ENCODE results near the gene A4GALT.
"Not testable (repeated sequence)": the region's sequence is repeated elsewhere in the genome, so short reads cannot be mapped to it uniquely, and the experiment has no call there.

Gene A4GALT

GRCh38 chr22:42740320-42740719 is 19.6 kb upstream of the A4GALT start:
- not testable (repeated sequence) for DNase-seq

- DNase-seq, result no peak
Observed at GRCh38 chr22:42734406-42734805, 13.7 kb upstream of the A4GALT start.

DNA sequence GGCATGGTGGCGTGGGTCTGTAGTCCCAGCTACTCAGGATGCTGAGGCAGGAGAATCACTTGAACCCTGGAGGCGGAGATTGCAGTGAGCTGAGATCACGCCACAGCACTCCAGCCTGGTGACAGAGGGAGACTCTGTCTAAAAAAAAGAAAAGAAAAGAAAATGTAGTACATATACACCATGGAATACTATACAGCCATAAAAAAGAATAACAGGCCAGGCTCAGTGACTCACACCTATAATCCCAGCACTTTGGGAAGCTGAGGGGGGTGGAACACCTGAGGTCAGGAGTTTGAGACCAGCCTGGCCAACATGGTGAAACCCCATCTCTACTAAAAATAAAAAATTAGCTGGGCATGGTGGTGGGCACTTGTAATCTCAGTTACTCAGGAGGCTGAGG is 12.7 kb upstream of the A4GALT start:
- DNase-seq, result not testable (repeated sequence)

DNA sequence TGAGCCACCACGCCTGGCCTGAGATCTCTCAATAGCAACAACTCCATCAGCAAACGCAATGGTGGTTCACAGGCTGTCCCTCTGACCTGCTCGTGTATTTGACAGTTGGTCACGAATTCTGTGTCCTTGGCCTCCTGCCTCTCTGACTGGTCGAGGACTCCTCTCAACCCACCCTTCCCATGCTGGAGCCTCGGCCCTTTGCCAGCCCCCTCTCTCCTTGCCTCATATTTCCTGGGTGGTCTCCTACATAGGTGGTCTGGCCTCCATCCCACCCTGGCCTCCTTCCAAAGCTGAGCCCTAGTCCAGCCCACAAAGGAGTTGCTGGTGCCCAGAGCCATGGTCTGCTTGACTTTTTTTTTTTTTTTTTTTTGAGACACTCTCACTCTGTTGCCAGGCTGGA is 11.4 kb upstream of the A4GALT start:
- DNase-seq, result no peak

- no peak for DNase-seq
Observed at GRCh38 chr22:42726811-42727210, 6.1 kb upstream of the A4GALT start.

GRCh38 chr22:42725606-42726355 is 5.1 kb upstream of the A4GALT start:
- DNase-seq, result no peak

DNA sequence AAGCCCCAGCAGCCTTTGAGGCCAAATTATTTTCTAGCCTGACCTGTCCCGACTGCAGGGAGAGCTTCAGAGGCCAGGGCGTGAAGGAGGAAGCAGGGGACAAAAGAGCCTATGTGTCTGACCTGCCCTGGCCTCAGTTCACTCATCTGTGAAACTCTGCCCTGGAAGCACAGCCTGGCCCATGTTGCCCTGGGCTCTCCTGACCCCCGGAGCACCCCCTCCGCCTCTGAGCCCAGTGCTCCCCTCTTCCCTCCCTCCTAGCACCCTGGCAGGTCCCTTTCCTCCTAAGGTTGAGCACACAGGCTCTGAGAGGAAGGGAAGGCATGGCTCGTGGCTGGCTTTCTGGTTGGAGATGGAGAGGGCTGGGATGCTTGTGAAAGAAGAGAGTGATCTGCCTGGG is 3.4 kb upstream of the A4GALT start:
- DNase-seq, result no peak

DNA sequence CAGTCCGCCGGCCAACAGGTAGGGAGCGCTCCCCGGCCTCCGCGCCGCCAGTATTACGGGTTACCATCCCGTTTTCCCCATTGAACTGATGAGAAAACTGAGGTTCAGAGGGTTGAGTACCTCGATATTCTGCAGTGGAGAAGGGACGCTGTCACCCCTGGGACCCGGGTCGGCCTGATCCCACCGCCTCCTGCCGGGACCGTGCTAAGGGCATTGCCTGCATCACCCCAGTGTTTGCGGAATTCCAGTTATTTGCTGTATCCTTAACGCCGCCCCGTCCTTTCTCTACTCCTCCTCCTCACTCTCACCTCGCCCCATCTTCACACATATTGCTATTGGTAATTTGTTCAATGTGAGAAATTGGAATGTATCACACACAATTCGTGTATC is 370 bp upstream of the A4GALT start:
- no peak for DNase-seq

- DNase-seq, result no peak
Observed at GRCh38 chr22:42719656-42720262, 911 bp downstream of the A4GALT start.

DNA sequence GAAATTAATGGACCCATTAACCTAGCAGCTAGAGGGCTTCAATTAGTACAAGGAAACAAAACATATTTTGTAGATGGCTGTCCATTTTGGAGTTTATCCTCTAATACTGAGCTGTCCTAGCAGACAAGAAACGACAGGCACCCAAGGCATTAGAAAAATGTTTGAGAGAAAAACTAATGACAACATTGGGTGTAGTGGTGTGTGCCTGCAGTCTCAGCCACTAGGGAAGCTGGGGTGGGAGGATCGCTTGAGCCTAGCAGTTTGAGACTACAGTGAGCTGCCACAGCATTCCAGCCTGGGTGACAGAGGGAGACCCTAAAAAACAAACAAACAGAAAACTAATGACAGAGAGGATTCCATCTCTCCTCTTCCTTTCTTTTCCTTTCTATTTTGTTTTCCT is 1.5 kb downstream of the A4GALT start:
- DNase-seq, result no peak

DNA sequence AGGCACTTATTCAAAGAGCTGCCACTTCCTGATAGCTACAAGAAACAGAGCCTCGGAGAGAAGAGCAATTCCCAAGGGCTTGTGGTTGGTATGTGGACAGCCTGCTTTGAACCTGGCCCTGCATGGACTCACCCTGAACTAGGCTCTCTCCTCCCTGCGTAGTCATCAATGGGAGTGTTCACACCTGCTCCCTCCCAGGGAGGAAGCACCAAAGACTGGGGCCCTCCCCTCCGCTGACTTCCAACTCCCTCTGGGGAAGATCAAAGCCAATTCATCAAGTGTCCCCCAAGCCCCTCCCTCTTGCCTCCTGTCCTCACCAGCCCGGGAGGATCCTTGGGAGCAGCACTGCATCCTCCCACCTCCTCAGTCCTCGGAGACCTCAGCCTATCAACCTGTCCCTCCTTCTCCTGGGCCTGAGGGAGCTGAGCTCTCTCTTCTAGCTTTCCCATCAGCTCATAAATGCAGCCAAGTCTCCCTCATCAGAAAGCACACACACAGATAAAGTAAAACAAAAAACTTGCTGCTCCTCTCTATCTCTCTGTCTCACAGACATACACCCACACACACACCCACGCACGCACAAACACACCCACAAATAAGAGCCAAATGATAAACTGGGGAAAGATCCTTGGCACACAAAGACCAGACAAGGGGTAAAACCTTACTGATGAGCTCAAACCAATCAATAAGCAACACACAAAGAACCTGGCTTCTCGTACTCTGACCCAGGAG is 3.3 kb downstream of the A4GALT start:
- no peak for DNase-seq

GRCh38 chr22:42716649-42717127 is 4.0 kb downstream of the A4GALT start:
- no peak for DNase-seq

DNA sequence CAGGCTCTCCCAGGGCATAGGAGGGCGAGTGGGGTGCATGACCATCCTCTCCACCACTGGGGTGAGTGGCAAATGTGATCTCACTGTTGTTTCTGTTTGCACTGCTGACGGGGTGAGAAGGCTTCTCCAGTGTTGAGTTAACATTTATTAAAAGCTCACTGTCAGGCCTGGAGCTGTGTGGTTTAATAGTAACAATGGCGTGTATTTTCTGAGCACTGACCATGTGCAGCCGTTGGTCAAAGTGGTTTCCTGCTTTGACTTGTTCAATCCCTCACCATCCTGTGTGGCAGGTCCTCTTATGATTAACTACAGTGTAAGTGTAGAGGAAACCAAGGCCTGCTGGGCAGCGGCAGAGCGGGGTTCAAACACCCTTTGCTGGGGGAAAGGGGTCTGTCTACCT is 4.4 kb downstream of the A4GALT start:
- DNase-seq, result no peak

GRCh38 chr22:42714768-42715390 is 5.8 kb downstream of the A4GALT start:
- DNase-seq, result no peak

- DNase-seq, result no peak
Observed at GRCh38 chr22:42714308-42714707, 6.4 kb downstream of the A4GALT start.

DNA sequence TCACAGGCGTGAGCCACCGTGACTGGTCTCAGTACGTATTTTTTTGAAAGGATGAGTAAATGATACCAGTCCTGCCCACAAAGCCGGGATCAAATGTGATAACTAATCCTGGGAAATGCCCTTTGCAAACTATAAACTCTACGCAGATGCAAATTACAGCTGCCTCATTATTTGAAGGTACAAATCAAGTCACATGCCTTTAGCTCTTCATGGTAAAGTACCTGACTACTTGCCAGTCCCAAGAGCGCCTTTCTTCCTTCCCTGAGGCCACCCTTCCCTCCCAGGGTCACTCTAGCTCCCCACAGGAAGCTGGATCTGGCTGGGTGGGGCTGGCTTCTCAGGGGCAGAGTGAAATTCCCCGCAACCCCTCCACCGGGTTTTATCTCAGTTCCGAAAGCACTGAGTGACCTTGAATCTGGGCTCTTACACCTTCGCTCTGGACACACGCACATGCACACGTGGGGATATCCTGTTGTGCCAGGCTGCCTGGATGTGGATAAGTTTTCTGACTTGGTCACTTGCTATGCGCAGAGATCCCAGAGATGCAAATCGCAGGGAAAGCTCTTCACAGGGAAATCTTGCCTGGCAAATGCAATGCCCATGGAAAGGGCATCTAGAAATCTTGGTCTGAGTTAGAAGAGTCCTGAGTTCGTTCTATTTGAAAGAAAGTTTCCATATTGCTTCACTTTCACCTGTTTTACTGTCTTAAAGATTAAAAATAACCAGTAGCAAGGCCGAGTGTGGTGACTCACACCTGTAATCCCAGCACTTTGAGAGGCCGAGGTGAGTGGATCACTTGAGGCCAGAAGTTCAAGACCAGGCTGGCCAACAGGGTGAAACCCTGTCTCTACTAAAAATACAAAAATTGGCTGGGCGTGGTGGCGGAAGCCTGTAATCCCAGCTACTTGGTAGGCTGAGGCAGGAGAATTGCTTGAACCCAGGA is 8.5 kb downstream of the A4GALT start:
- no peak for DNase-seq

- no peak for DNase-seq
Observed at GRCh38 chr22:42711281-42711731, 9.4 kb downstream of the A4GALT start.

GRCh38 chr22:42708417-42708816 is 12.3 kb downstream of the A4GALT start:
- no peak for DNase-seq

- DNase-seq, result no peak
Observed at GRCh38 chr22:42707496-42707895, 13.2 kb downstream of the A4GALT start.

DNA sequence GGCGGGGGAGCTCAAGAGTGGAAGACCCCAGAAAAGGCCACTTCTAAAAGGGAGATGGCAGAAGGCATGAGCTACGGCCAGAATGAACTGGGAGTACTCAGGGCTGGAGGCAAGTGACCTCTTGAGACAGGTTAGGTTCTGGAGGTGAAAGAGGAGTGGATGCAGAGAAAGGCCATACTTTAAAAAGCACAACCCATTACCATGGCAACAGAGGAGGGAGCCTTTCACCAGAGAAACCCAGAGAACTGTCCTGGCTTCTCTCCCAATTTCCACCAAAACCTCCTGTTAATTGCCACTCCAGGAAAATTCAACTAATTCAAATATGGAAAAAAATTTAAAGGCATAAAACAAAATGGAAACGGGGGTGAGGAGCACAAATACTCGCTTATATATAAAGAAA is 15.8 kb downstream of the A4GALT start:
- DNase-seq, result no peak

GRCh38 chr22:42702675-42703074 is 18.0 kb downstream of the A4GALT start:
- no peak for DNase-seq

- DNase-seq, result no peak
Observed at GRCh38 chr22:42701694-42702093, 19.0 kb downstream of the A4GALT start.

Data from stimulated activated CD8-positive, alpha-beta memory T cell treated with anti-CD3 and anti-CD28 coated beads, Interleukin-4, amount 100 ng/mL, for 48 hours (primary cell).